ENCODE data around the gene UBA1. TPM values are rescaled to one million over a fixed set of nuclear protein-coding genes. Genes with fewer than 3 reads are reported as not detected.

Gene UBA1
- total and polyA plus RNA-seq, 10 of the 15 experiments (the other 5 are each of a cell fraction or from before 2014, with no cell fraction given): 60.4 to 314 (median 216) TPM

DNA sequence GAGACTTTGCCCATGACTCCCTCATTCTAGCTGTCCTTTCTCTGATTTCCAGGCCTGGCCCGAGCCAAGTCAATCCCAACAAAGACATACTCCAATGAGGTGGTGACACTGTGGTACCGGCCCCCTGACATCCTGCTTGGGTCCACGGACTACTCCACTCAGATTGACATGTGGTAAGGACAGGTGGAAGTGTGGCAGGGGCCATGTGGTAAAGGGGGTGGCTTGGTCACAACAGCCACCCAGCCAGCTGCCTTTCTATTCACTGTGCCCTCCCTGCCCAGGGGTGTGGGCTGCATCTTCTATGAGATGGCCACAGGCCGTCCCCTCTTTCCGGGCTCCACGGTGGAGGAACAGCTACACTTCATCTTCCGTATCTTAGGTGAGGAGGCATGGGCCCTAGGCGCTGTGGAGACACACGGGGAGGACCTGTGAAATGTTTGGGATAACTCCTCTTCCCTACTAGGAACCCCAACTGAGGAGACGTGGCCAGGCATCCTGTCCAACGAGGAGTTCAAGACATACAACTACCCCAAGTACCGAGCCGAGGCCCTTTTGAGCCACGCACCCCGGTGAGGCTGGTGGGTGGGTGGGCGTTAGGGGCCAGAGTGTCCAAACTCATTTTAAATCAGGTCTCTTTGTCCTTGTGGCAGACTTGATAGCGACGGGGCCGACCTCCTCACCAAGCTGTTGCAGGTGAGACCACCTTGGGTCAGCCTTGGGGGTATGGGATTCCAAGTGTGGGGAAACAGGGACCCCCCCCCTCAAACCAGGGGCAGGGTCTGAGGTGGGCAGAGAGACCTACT lies 33.1 kb downstream of the UBA1 start:
- H4K20me1 ChIP-seq (ENCODE audit: control insufficient read depth, insufficient read depth): peaks cover 6% of the 10 kb centered on the region
- no peak overlapping the region for H3K4me2 ChIP-seq (ENCODE audit: control insufficient read depth, insufficient read depth)
- SMC1A ChIA-PET (ENCODE audit: uncharacterized antibody, unreplicated experiment): no interaction called here
- no peaks in the 10 kb centered on the region for H3K4me1 ChIP-seq (ENCODE audit: control insufficient read depth, insufficient read depth, low read length)
- DNase-seq (ENCODE audit: low read depth, low spot score): no peak
- intact Hi-C loops (cut with micrococcal nuclease; ENCODE audit: unreplicated experiment): no loop called here
- CTCF ChIA-PET: no interaction called here
- H3K27me3 ChIP-seq (replicated peaks in 1 of 2; ENCODE audit: control insufficient read depth in 2 of 2, insufficient read depth in 2 of 2, low read length in 1 of 2): no peaks in the 10 kb centered on the region
- H3K9ac ChIP-seq (ENCODE audit: control insufficient read depth, insufficient read depth, low read length): no peak overlapping the region
- no peak for FAIRE-seq
- H3K27ac ChIP-seq (ENCODE audit: control insufficient read depth, insufficient read depth): no peak overlapping the region
- RAD21 ChIA-PET (ENCODE audit: unreplicated experiment): no interaction called here
- in situ Hi-C loops (cut with MboI): no loop called here
- ATAC-seq: no peak
- POLR2A ChIA-PET: no interaction called here
- BruUV-seq (replicated peaks): no TSS peak
- H2AFZ ChIP-seq (ENCODE audit: control insufficient read depth, low read depth, low read length): no peak overlapping the region
- H3K4me3 ChIP-seq: no peak overlapping the region
- H3K79me2 ChIP-seq (ENCODE audit: control insufficient read depth, insufficient read depth, low read length): peaks cover 6% of the 10 kb centered on the region
- 90% methylated on average over 19 of the region's 19 CpGs for WGBS (ENCODE audit: insufficient coverage, insufficient replicate concordance, low lambda C conversion rate, missing lambda C conversion rate)
- peaks cover 29 to 30% of the 10 kb centered on the region in 2 experiments; a peak in 3 of 4 replicates for H3K36me3 ChIP-seq (ENCODE audit: control insufficient read depth in 2 of 2, insufficient read depth in 2 of 2, low read length in 1 of 2)
- TF ChIP-seq POLR2A (IDR thresholded peaks at IDR 0.05; ENCODE audit: low read depth, low read length) (0 out of 2 replicates have a peak, but pooled peaks have one; percentile 27), FOS (IDR thresholded peaks at IDR 0.05; ENCODE audit: borderline replicate concordance, extremely low read depth, insufficient read length) (no peak)
- no peaks in the 10 kb centered on the region for H3K9me3 ChIP-seq (replicated peaks; ENCODE audit: control insufficient read depth, insufficient read depth, low read length)

DNA sequence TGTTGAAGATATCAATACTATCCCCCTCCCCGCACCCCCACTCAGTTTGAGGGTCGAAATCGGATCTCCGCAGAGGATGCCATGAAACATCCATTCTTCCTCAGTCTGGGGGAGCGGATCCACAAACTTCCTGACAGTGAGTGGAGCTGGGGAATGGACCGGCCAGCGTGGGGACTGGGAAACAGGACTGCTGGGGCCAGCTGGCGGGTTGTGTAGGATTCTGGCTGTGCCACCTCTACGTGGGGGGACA lies 33.6 kb downstream of the UBA1 start:
- ATAC-seq: no peak
- ChIA-PET RAD21 (ENCODE audit: unreplicated experiment) (no interaction called here), SMC1A (ENCODE audit: uncharacterized antibody, unreplicated experiment) (no interaction called here), POLR2A (no interaction called here), CTCF (no interaction called here)
- Histone ChIP-seq H4K20me1 (ENCODE audit: control insufficient read depth, insufficient read depth) (peaks cover 5% of the 10 kb centered on the region; the same call in 1 of the 2 replicates), H3K27me3 (replicated peaks in 1 of 2; ENCODE audit: control insufficient read depth in 2 of 2, insufficient read depth in 2 of 2, low read length in 1 of 2) (no peaks in the 10 kb centered on the region), H2AFZ (ENCODE audit: control insufficient read depth, low read depth, low read length) (no peak overlapping the region), H3K4me1 (ENCODE audit: control insufficient read depth, insufficient read depth, low read length) (no peaks in the 10 kb centered on the region), H3K9ac (ENCODE audit: control insufficient read depth, insufficient read depth, low read length) (no peak overlapping the region), H3K27ac (ENCODE audit: control insufficient read depth, insufficient read depth) (no peak overlapping the region), H3K4me2 (ENCODE audit: control insufficient read depth, insufficient read depth) (no peak overlapping the region), H3K79me2 (ENCODE audit: control insufficient read depth, insufficient read depth, low read length) (peaks cover under 1% of the 10 kb centered on the region; the same call in 1 of the 2 replicates), H3K36me3 (ENCODE audit: control insufficient read depth in 2 of 2, insufficient read depth in 2 of 2, low read length in 1 of 2) (peaks cover 29 to 30% of the 10 kb centered on the region in 2 experiments; a peak in 3 of 4 replicates), H3K9me3 (replicated peaks; ENCODE audit: control insufficient read depth, insufficient read depth, low read length) (no peaks in the 10 kb centered on the region), H3K4me3 (no peak overlapping the region)
- WGBS (ENCODE audit: insufficient coverage, insufficient replicate concordance, low lambda C conversion rate, missing lambda C conversion rate): 95% methylated on average over 9 of the region's 9 CpGs
- in situ Hi-C loops (cut with MboI) (no loop called here), intact Hi-C loops (cut with micrococcal nuclease; ENCODE audit: unreplicated experiment) (no loop called here)
- FAIRE-seq: no peak
- DNase-seq (ENCODE audit: low read depth, low spot score): no peak
- no TSS peak for BruUV-seq (replicated peaks)
- TF ChIP-seq DPF2 (IDR thresholded peaks at IDR 0.05): no peak
- TF ChIP-seq NFYB (IDR thresholded peaks at IDR 0.05; ENCODE audit: insufficient read depth, low read depth, low read length): no peak
- TF ChIP-seq, protein P1, sequence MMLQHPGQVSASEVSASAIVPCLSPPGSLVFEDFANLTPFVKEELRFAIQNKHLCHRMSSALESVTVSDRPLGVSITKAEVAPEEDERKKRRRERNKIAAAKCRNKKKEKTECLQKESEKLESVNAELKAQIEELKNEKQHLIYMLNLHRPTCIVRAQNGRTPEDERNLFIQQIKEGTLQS (IDR thresholded peaks at IDR 0.05; ENCODE audit: borderline replicate concordance, extremely low read depth, low read depth, low read length): no peak
- TF ChIP-seq, protein P2, sequence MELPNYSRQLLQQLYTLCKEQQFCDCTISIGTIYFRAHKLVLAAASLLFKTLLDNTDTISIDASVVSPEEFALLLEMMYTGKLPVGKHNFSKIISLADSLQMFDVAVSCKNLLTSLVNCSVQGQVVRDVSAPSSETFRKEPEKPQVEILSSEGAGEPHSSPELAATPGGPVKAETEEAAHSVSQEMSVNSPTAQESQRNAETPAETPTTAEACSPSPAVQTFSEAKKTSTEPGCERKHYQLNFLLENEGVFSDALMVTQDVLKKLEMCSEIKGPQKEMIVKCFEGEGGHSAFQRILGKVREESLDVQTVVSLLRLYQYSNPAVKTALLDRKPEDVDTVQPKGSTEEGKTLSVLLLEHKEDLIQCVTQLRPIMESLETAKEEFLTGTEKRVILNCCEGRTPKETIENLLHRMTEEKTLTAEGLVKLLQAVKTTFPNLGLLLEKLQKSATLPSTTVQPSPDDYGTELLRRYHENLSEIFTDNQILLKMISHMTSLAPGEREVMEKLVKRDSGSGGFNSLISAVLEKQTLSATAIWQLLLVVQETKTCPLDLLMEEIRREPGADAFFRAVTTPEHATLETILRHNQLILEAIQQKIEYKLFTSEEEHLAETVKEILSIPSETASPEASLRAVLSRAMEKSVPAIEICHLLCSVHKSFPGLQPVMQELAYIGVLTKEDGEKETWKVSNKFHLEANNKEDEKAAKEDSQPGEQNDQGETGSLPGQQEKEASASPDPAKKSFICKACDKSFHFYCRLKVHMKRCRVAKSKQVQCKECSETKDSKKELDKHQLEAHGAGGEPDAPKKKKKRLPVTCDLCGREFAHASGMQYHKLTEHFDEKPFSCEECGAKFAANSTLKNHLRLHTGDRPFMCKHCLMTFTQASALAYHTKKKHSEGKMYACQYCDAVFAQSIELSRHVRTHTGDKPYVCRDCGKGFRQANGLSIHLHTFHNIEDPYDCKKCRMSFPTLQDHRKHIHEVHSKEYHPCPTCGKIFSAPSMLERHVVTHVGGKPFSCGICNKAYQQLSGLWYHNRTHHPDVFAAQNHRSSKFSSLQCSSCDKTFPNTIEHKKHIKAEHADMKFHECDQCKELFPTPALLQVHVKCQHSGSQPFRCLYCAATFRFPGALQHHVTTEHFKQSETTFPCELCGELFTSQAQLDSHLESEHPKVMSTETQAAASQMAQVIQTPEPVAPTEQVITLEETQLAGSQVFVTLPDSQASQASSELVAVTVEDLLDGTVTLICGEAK (IDR thresholded peaks at IDR 0.05; ENCODE audit: borderline replicate concordance): no peak
- no peak for TF ChIP-seq JUNB (IDR thresholded peaks at IDR 0.05)
- TF ChIP-seq, protein P3, sequence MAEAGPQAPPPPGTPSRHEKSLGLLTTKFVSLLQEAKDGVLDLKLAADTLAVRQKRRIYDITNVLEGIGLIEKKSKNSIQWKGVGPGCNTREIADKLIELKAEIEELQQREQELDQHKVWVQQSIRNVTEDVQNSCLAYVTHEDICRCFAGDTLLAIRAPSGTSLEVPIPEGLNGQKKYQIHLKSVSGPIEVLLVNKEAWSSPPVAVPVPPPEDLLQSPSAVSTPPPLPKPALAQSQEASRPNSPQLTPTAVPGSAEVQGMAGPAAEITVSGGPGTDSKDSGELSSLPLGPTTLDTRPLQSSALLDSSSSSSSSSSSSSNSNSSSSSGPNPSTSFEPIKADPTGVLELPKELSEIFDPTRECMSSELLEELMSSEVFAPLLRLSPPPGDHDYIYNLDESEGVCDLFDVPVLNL (IDR thresholded peaks at IDR 0.05; ENCODE audit: low read depth, low read length): no peak
- no peak for TF ChIP-seq HDAC6 (IDR thresholded peaks at IDR 0.05; ENCODE audit: unreplicated experiment)
- no peak for TF ChIP-seq ZNF207 (IDR thresholded peaks at IDR 0.05; ENCODE audit: borderline replicate concordance)
- TF ChIP-seq, protein P4, sequence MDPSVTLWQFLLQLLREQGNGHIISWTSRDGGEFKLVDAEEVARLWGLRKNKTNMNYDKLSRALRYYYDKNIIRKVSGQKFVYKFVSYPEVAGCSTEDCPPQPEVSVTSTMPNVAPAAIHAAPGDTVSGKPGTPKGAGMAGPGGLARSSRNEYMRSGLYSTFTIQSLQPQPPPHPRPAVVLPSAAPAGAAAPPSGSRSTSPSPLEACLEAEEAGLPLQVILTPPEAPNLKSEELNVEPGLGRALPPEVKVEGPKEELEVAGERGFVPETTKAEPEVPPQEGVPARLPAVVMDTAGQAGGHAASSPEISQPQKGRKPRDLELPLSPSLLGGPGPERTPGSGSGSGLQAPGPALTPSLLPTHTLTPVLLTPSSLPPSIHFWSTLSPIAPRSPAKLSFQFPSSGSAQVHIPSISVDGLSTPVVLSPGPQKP (IDR thresholded peaks at IDR 0.05; ENCODE audit: low read depth, low read length): no peak

Measured in GM12878 (cell line).